ENCODE results near the gene PRELID2.

DNA sequence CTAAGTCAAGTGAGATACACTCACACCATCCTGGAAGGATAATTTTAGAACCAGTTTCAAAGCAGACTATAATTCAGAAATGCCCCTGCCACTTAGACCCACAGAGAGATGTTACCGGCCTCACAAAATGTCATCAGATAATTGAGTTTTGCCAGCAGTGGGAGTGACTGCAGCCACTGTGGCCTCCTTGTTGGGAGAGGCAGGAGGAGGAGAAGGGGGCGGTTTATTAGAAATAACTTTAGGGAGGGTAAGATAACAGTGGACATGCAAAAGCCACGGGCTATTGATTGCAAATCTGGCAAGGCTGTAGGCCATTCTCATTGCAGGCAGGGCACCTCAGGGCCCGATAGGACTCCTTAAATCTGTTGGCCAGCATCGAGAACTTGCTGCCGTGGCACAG lies 24.3 kb upstream of the PRELID2 start:
- TF ChIP-seq, protein P1, sequence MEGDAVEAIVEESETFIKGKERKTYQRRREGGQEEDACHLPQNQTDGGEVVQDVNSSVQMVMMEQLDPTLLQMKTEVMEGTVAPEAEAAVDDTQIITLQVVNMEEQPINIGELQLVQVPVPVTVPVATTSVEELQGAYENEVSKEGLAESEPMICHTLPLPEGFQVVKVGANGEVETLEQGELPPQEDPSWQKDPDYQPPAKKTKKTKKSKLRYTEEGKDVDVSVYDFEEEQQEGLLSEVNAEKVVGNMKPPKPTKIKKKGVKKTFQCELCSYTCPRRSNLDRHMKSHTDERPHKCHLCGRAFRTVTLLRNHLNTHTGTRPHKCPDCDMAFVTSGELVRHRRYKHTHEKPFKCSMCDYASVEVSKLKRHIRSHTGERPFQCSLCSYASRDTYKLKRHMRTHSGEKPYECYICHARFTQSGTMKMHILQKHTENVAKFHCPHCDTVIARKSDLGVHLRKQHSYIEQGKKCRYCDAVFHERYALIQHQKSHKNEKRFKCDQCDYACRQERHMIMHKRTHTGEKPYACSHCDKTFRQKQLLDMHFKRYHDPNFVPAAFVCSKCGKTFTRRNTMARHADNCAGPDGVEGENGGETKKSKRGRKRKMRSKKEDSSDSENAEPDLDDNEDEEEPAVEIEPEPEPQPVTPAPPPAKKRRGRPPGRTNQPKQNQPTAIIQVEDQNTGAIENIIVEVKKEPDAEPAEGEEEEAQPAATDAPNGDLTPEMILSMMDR (conservative IDR thresholded peaks at IDR 0.05 in 1 of 2, IDR thresholded peaks at IDR 0.05 in 1 of 2; ENCODE audit: extremely low read depth in 1 of 2, insufficient read depth in 1 of 2, low read depth in 1 of 2, low read length in 2 of 2): no peak
- no peak for TF ChIP-seq EZH2 (IDR thresholded peaks at IDR 0.05; ENCODE audit: borderline replicate concordance, low read length)

All from mammary epithelial cell (primary cell).